ENCODE results near the gene CTDP1.

Gene CTDP1

GRCh38 chr18:79733135-79733701, 53.6 kb downstream of the CTDP1 start:
- no peak for DNase-seq (ENCODE audit: low read depth)
- no peak overlapping the region for H3K4me3 ChIP-seq (ENCODE audit: low read length)
- TF ChIP-seq CTCF (conservative IDR thresholded peaks at IDR 0.05; ENCODE audit: low read depth, low read length) = no peak

- no peak for TF ChIP-seq CTCF (conservative IDR thresholded peaks at IDR 0.05; ENCODE audit: low read depth, low read length)
- H3K4me3 ChIP-seq (ENCODE audit: low read length) = no peak overlapping the region
- no peak for DNase-seq (ENCODE audit: low read depth)
Measured at GRCh38 chr18:79733986-79734770, 54.6 kb downstream of the CTDP1 start.

- no peak for DNase-seq (ENCODE audit: low read depth)
- TF ChIP-seq CTCF (conservative IDR thresholded peaks at IDR 0.05; ENCODE audit: low read depth, low read length) = no peak
- H3K4me3 ChIP-seq (ENCODE audit: low read length) = no peak overlapping the region
Measured at GRCh38 chr18:79735071-79735980, 55.7 kb downstream of the CTDP1 start.

- H3K4me3 ChIP-seq (ENCODE audit: low read length) = no peak overlapping the region
- no peak for TF ChIP-seq CTCF (conservative IDR thresholded peaks at IDR 0.05; ENCODE audit: low read depth, low read length)
- no peak for DNase-seq (ENCODE audit: low read depth)
Measured at GRCh38 chr18:79736230-79736629, 56.6 kb downstream of the CTDP1 start.

GRCh38 chr18:79736846-79737245, 57.2 kb downstream of the CTDP1 start:
- TF ChIP-seq CTCF (conservative IDR thresholded peaks at IDR 0.05; ENCODE audit: low read depth, low read length) = no peak
- no peak for DNase-seq (ENCODE audit: low read depth)
- no peak overlapping the region for H3K4me3 ChIP-seq (ENCODE audit: low read length)

GRCh38 chr18:79737426-79737825, 57.8 kb downstream of the CTDP1 start:
- DNase-seq (ENCODE audit: low read depth) = no peak
- no peak for TF ChIP-seq CTCF (conservative IDR thresholded peaks at IDR 0.05; ENCODE audit: low read depth, low read length)
- H3K4me3 ChIP-seq (ENCODE audit: low read length) = no peak overlapping the region
